ENCODE data around the gene MGRN1. TPM values are rescaled to one million over a fixed set of nuclear protein-coding genes. Genes with fewer than 3 reads are reported as not detected.

Gene MGRN1
- total and polyA plus RNA-seq, 2 donors (not counting 1 experiment from before 2014, with no cell fraction given), result 22.7 to 89.2 TPM

GRCh38 chr16:4659363-4660353, 35.0 kb downstream of the MGRN1 start:
- peaks cover 0 to 34% of the 10 kb centered on the region in 2 experiments for H3K36me3 ChIP-seq (replicated peaks in 1 of 2; ENCODE audit: control extremely low read depth in 1 of 2, control insufficient read depth in 1 of 2, extremely low read depth in 1 of 2, insufficient read depth in 2 of 2, low read length in 1 of 2)
- H3K27ac ChIP-seq (ENCODE audit: low read length in 2 of 2), result no peak overlapping the region
- H3K9ac ChIP-seq (ENCODE audit: low read length), result no peak overlapping the region
- Mint-ChIP-seq H3K27me3 (no peaks in the 10 kb centered on the region), H3K9me3 (ENCODE audit: insufficient read depth) (no peaks in the 10 kb centered on the region), H3K27ac (no peak overlapping the region), H3K4me1 (peaks cover 13% of the 10 kb centered on the region), H3K4me3 (no peak overlapping the region)
- H3K4me1 ChIP-seq (ENCODE audit: control insufficient read depth in 2 of 2, insufficient read depth in 2 of 2, low read length in 2 of 2), result peaks cover 8 to 26% of the 10 kb centered on the region in 2 donors
- H3K79me2 ChIP-seq (ENCODE audit: control insufficient read depth, insufficient read depth, low read length), result peaks cover 8% of the 10 kb centered on the region
- no peaks in the 10 kb centered on the region for H3K27me3 ChIP-seq (replicated peaks in 1 of 4; ENCODE audit: control extremely low read depth in 1 of 4, control insufficient read depth in 3 of 4, insufficient read depth in 4 of 4, low read length in 3 of 4)
- ATAC-seq (ENCODE audit: low read depth) (no peak), DNase-seq (no peak)
- ChIA-PET POLR2A (no interaction called here), CTCF (no interaction called here)
- intact Hi-C loops (cut with micrococcal nuclease), result no loop called here
- H3K9me3 ChIP-seq (ENCODE audit: control extremely low read depth in 1 of 3, control insufficient read depth in 2 of 3, insufficient read depth in 1 of 3, low read length in 2 of 3), result no peaks in the 10 kb centered on the region
- H3K4me3 ChIP-seq (ENCODE audit: control extremely low read depth in 1 of 5, extremely low read depth in 1 of 5, insufficient read depth in 1 of 5, low read depth in 2 of 5, low read length in 4 of 5), result no peak overlapping the region
- WGBS (ENCODE audit: insufficient coverage), result 97% methylated on average over 27 of the region's 29 CpGs
- TF ChIP-seq CTCF (IDR thresholded peaks at IDR 0.05) (no peak), EZH2 (IDR thresholded peaks at IDR 0.05; ENCODE audit: borderline replicate concordance, insufficient read depth, low read depth, low read length, poor library complexity, severe bottlenecking) (no peak)
- no peak overlapping the region for H3K4me2 ChIP-seq (replicated peaks; ENCODE audit: low read depth, low read length, poor library complexity, severe bottlenecking)
- peaks cover 31% of the 10 kb centered on the region for H4K20me1 ChIP-seq (ENCODE audit: control insufficient read depth, insufficient read depth, low read length, poor library complexity, severe bottlenecking)
- no peak overlapping the region for H2AFZ ChIP-seq (ENCODE audit: insufficient read depth, low read depth, low read length, poor library complexity, severe bottlenecking)

Data from B cell (primary cell).